Measurements from ENCODE around the gene PTPRG.

Gene PTPRG

DNA sequence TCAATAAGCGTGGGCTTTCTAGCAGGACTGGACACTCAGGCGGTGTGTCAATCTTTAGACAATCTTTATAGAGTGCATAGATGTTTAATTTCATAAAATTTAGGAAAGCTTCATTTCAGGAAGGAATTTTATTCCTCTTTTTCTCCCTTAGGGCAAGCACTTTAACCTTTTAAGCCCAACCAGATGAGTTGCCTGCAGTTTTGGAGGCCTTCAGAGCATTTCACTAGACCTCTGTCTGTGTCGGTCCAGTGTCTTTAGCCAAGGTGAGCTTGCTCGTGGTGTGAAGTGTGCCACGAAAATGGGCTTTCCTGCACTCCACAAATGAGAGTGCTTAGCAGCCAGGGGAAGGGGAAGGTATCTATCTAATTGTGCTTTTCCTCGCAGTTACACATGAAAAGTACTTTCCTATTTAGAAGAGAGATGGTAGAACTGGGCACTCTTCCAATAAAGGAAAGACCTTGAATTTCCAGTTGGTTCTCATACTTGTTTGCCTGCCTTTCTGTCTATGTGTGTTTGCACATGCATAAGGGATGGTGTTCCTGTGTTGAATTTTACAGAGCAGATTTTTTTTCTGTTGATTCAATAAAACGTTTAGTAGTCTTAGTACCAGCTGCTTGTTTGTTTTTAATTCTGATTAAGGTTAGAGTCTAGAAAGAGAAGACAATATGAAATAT, 758.3 kb downstream of the PTPRG start:
- DNase-seq: no peak

DNA sequence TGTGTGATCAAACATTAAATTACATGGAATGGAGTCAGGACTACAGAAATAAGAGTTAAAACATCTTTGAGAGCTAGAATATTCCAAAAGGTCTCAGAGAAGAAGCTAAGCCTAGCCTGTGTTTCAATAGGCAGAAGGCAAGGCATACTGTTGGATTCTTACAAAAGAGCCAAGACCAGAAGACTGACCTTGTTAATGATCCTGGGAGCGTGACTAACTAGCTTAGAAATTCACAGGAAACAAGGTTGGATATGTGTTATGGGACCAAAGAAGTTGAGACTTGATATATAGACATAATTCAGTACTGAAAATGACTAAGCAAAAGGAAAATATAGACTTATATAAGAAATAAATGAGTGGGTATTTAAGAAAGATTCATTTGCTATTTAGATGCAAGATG, 761.9 kb downstream of the PTPRG start:
- DNase-seq: no peak

DNA sequence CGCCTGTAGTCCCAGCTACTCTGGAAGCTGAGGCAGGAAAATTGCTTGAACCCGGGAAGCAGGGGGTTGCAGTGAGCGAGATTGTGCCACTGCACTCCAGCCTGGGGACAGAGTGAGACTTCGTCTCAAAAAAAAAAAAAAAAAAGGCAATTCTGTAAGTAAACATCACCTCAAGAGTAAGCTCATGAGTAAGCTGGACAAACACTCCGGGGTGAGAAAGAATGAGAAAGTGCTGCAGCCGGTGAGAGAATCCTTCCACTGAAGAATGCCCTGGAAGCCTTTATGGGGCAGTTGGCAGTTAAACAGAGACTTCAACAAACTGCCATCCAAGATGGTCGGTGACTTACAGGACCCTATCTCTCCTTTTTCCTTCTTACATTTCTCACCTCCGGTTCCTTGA, 764.5 kb downstream of the PTPRG start:
- DNase-seq: no peak

DNA sequence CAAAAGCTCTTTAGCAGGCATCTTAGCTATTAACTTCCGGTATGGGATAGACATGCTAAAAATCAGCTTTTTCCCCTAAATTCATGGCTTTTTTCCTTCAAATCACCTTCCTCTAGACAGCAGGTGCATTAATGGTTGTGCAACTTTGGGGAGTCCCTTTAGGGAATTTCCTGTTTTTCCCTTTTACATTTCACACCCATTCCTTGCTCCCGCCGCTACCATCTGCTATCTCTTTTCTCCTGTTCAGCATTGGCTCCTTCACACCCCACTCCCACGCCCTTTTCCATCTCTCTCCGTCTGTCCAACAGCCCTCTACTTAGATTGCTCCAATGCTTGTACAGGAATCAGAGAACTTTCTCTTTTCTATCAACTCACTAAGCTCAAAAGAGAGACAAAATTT, 768.6 kb downstream of the PTPRG start:
- no peak for DNase-seq

DNA sequence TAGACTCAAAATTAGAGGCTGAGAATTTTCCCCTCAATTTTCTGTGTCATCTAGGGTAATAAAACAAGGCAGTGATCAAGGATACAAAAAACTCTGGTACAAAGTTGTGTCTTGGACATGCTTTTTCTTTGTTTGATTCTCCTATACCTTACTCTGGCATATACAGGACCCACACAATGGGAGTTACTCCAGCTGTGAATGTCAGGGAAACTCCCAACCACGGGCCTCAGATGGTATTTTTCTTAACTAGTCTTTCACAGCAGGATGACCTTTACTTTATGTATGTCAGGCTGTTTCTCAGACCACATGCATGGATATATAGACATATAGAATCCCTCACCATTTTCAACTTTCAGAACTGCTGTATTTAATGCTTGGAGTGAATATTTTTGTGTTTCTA, 770.6 kb downstream of the PTPRG start:
- no peak for DNase-seq

DNA sequence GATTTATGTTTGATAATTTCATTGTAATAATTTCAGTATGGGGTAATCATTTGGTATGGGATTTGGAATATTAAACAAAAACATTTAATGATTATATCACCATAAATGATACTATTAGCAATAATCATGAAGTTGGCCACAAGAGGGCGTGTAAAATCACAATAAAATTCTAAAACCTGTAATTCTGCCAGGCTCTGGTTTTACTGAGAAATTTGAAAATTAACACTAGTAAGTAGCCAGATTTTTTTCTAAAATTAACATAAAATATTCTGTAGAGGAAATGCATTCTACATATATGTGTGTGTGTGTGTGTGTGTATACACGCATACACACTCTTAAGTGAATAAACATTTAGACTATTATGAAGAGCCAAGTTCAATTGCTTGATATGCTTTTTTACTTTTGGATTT, 771.5 kb downstream of the PTPRG start:
- DNase-seq: no peak

DNA sequence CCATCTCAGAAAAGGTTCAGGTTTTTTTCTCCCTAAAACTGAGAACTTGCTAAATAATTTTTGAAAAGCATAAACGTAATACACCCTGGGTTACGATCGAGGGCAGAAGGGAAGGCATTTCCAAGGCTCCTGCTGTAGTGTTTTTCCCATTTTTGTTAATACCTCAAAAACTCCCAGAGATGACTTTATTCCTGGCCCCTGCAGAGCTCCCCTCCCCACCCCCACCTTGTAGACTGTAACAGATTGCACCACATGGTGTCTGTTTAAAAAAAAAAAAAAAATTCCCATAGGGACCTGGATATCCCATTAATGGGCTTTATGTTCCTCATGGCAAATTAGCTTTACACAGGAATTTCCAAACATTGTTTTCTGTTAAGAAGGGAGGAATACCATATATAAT, 773.8 kb downstream of the PTPRG start:
- DNase-seq: peak; percentile 41

DNA sequence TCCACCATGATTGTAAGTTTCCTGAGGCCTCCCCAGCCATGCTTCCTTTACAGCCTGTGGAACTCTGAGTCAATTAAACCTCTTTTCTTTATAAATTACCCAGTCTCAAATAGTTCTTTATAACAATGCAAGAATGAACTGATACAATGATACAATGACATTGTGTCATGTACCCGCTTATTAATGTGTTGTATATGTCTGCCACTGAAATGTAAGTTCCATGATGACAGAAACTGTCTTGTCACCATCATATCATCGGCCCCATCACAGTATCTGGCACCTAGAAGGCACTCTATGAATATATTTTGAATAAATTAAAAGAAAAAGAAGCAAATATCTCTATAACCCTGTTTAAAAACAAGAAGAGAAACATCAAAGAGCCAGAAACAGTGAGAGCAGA, 782.4 kb downstream of the PTPRG start:
- DNase-seq: no peak

All from NCI-H524 treated with DMSO at 0.1 percent for 48 hours (cell line).